MM.1S (cell line): ENCODE results near the gene IFNA8.
"Not testable (repeated sequence)": the region's sequence is repeated elsewhere in the genome, so short reads cannot be mapped to it uniquely, and the experiment has no call there.

ENCODE experiments used
- DNase-seq: peaks from one replicate; pipeline ENCODE4 v3.0.0-alpha.2; 2015
- H2AFZ ChIP-seq: fragments of 300-600 bp; sonication (generic); 2 replicates; pipeline ENCODE4 v1.6.0; 2016; ENCODE audit warnings: antibody characterized with exemption, low read length
- H3F3A ChIP-seq: fragments of 300-600 bp; sonication (generic); 2 replicates; pipeline ENCODE4 v1.6.1; 2016; ENCODE audit warnings: mild to moderate bottlenecking, antibody characterized with exemption, low read length, moderate library complexity, mixed read lengths; ENCODE audit not compliant: insufficient read depth
- H3K27ac ChIP-seq: fragments of 300-600 bp; sonication (generic); 2 replicates; pipeline ENCODE4 v1.5.1; 2016; ENCODE audit warnings: mild to moderate bottlenecking, low read length
- H3K27me3 ChIP-seq: fragments of 300-600 bp; sonication (generic); replicated peaks from 2 replicates; pipeline ENCODE4 v1.6.0; 2016; ENCODE audit warnings: low read length; ENCODE audit not compliant: insufficient read depth
- H3K36me3 ChIP-seq: fragments of 300-600 bp; sonication (generic); replicated peaks from 2 replicates; pipeline ENCODE4 v1.6.1; 2016; ENCODE audit warnings: mild to moderate bottlenecking, low read length, mixed read lengths; ENCODE audit not compliant: insufficient read depth
- H3K4me1 ChIP-seq: fragments of 300-600 bp; sonication (generic); 2 replicates; pipeline ENCODE4 v1.6.1; 2016; ENCODE audit warnings: low read length, mixed read lengths
- H3K4me2 ChIP-seq: fragments of 300-600 bp; sonication (generic); 2 replicates; pipeline ENCODE4 v1.6.0; 2016; ENCODE audit warnings: low read depth, low read length
- H3K4me3 ChIP-seq: fragments of 300-600 bp; sonication (generic); 2 replicates; pipeline ENCODE4 v1.5.1; 2016; ENCODE audit warnings: low read length, mixed read lengths
- H3K79me2 ChIP-seq: fragments of 300-600 bp; sonication (generic); 2 replicates; pipeline ENCODE4 v1.6.1; 2016; ENCODE audit warnings: mixed run types, low read length, mixed read lengths
- H3K9ac ChIP-seq: fragments of 300-600 bp; sonication (generic); 2 replicates; pipeline ENCODE4 v1.6.1; 2016; ENCODE audit warnings: low read length, mixed read lengths
- H3K9me2 ChIP-seq: fragments of 300-600 bp; sonication (generic); replicated peaks from 2 replicates; pipeline ENCODE4 v1.6.1; 2016; ENCODE audit warnings: mild to moderate bottlenecking, low read length, mixed read lengths; ENCODE audit not compliant: insufficient read depth
- H3K9me3 ChIP-seq: fragments of 300-600 bp; sonication (generic); replicated peaks from 2 replicates; pipeline ENCODE4 v1.6.1; 2016; ENCODE audit warnings: mild to moderate bottlenecking, low read length, mixed read lengths; ENCODE audit not compliant: insufficient read depth
- H4K20me1 ChIP-seq: fragments of 300-600 bp; sonication (generic); 2 replicates; pipeline ENCODE4 v1.6.1; 2016; ENCODE audit warnings: mild to moderate bottlenecking, low read length, moderate library complexity, mixed read lengths; ENCODE audit not compliant: insufficient read depth
- CTCF ChIP-seq: fragments of 300-600 bp; sonication (generic); IDR thresholded peaks from 2 replicates; pipeline ENCODE4 v1.5.1; 2016; ENCODE audit warnings: antibody characterized with exemption, low read length, mixed read lengths
- EZH2 ChIP-seq: fragments of 300-600 bp; sonication (generic); optimal IDR thresholded peaks from 2 replicates; pipeline ENCODE3; 2017; ENCODE audit warnings: low read depth, mild to moderate bottlenecking, antibody characterized with exemption, low read length, mixed read lengths
- EZH2phosphoT487 ChIP-seq: fragments of 300-600 bp; sonication (generic); IDR thresholded peaks from 2 replicates; pipeline ENCODE4 v1.6.1; 2018; ENCODE audit warnings: antibody characterized with exemption, low read length

The IFNA8 gene

GRCh38 chr9:21440139-21440538 is 31.2 kb downstream of the IFNA8 start, which contains the start of gene IFNA1:
Gene IFNA1 (plus strand): TSS chr9:21440439. CDS start chr9:21440508, 69 bp downstream.
- no peak within 1 kb of the TSS for H3K27ac ChIP-seq
- peaks cover 12% of the 10 kb centered on the region for H3F3A ChIP-seq
- no peak within 1 kb of the TSS for H3K4me2 ChIP-seq
- H3K27me3 ChIP-seq, result no peaks in the 10 kb centered on the region
- H3K4me1 ChIP-seq, result 0 out of 2 replicates have a peak, but pooled peaks cover 11% of the 10 kb centered on the region
- no peaks in the 10 kb centered on the region for H4K20me1 ChIP-seq
- no peak within 1 kb of the TSS for H3K9ac ChIP-seq
- no peaks in the 10 kb centered on the region for H3K36me3 ChIP-seq
- no peaks in the 10 kb centered on the region for H3K9me3 ChIP-seq
- H3K79me2 ChIP-seq, result no peaks in the 10 kb centered on the region
- H3K9me2 ChIP-seq, result no peaks in the 10 kb centered on the region
- DNase-seq, result no peak
- no peak for TF ChIP-seq CTCF
- H3K4me3 ChIP-seq, result no peak within 1 kb of the TSS
- H2AFZ ChIP-seq, result no peak within 1 kb of the TSS

GRCh38 chr9:21443849-21444625 is 35.1 kb downstream of the IFNA8 start:
- Histone ChIP-seq H3K9me2 (no peaks in the 10 kb centered on the region), H3F3A (peaks cover 12% of the 10 kb centered on the region), H3K4me2 (peak overlapping the region; percentile 52; the same call in 1 of the 2 replicates), H3K4me3 (no peak overlapping the region; the same call in 1 of the 2 replicates), H3K36me3 (no peaks in the 10 kb centered on the region), H3K27ac (peak overlapping the region; percentile 71; the same call in 1 of the 2 replicates), H3K4me1 (0 out of 2 replicates have a peak, but pooled peaks cover 11% of the 10 kb centered on the region), H4K20me1 (no peaks in the 10 kb centered on the region), H3K27me3 (no peaks in the 10 kb centered on the region), H3K9ac (no peak overlapping the region), H2AFZ (no peak overlapping the region), H3K9me3 (no peaks in the 10 kb centered on the region), H3K79me2 (no peaks in the 10 kb centered on the region)
- peak; percentile 83 for DNase-seq
- no peak for TF ChIP-seq EZH2phosphoT487
- TF ChIP-seq EZH2, result no peak
- TF ChIP-seq CTCF, result no peak

GRCh38 chr9:21449312-21449711 is 40.4 kb downstream of the IFNA8 start:
- H3K9me3 ChIP-seq, H3F3A ChIP-seq, H3K4me2 ChIP-seq, H3K27me3 ChIP-seq, H3K27ac ChIP-seq, H3K36me3 ChIP-seq, H3K9me2 ChIP-seq, H3K9ac ChIP-seq, H3K4me3 ChIP-seq, H3K4me1 ChIP-seq, H2AFZ ChIP-seq, H4K20me1 ChIP-seq, DNase-seq, H3K79me2 ChIP-seq: not testable (repeated sequence)

DNA sequence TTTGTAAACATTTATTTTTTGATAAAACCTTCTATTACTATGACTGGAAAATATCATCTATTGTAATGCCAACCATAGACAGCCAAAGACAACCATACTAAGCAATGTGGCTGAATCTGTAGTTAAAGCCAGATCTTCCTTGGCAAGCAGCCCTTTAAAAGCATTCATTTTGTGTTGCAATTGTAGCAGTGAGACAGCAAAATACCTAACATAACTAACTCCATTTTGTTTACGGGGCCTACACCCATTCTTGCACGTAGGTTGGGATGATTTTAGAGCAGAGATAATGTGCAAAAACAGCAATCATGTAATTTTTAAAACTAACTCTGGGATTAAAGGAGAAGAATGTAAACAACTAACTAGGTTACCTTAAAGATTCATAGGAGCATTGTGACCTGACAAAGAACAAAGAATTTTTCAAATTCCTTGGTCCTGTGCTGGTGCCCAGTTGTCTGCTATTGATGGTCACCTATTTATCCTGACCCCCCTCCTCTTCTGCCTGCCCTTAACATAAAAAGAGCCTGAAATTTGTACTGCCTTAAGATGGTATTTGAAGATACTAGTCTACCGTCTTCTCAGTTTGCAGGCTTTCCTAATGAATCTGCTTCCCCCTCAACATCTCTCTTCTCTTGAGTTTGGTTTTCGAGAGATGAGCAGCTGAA is 41.9 kb downstream of the IFNA8 start:
- Histone ChIP-seq H4K20me1 (no peaks in the 10 kb centered on the region), H3F3A (no peaks in the 10 kb centered on the region), H3K4me1 (no peaks in the 10 kb centered on the region), H3K9me3 (no peaks in the 10 kb centered on the region), H2AFZ (no peak overlapping the region), H3K9me2 (no peaks in the 10 kb centered on the region), H3K79me2 (no peaks in the 10 kb centered on the region), H3K4me2 (no peak overlapping the region), H3K27me3 (no peaks in the 10 kb centered on the region), H3K36me3 (no peaks in the 10 kb centered on the region), H3K27ac (no peak overlapping the region), H3K9ac (no peak overlapping the region), H3K4me3 (no peak overlapping the region)
- TF ChIP-seq CTCF, result no peak
- TF ChIP-seq EZH2phosphoT487, result no peak
- no peak for TF ChIP-seq EZH2
- no peak for DNase-seq
